Head of caudate nucleus (tissue), 42 donors: ENCODE measurements around the gene TMEM260.
"Not testable (repeated sequence)": the region's sequence is repeated elsewhere in the genome, so short reads cannot be mapped to it uniquely, and the experiment has no call there.

Source experiments
- DNase-seq, 42 donors: peaks; one replicate each; pipeline versions ENCODE4 v3.0.0 to v3.0.0-alpha.2; 2020 to 2021; ENCODE audit warnings: mixed read lengths in 7 of 42
- intact Hi-C: fragments of 100-400 bp; cut with DNase I; formaldehyde crosslinking; loops from one replicate; pipeline ENCODE4 v1.15.0; 2022

Gene TMEM260

GRCh38 chr14:56592746-56593544 is 13.3 kb downstream of the TMEM260 start:
- DNase-seq, result no peak
- intact Hi-C loops, result no loop called here

GRCh38 chr14:56594428-56594827 is 14.8 kb downstream of the TMEM260 start:
- intact Hi-C loops, result no loop called here
- DNase-seq, result no peak

GRCh38 chr14:56598519-56598918 is 18.9 kb downstream of the TMEM260 start:
- intact Hi-C loops, result no loop called here
- DNase-seq, result no peak

GRCh38 chr14:56603648-56604047 is 24.1 kb downstream of the TMEM260 start:
- no peak for DNase-seq
- intact Hi-C loops, result no loop called here

- no peak for DNase-seq
- intact Hi-C loops, result no loop called here
Measured at GRCh38 chr14:56608689-56609088, 29.1 kb downstream of the TMEM260 start.

GRCh38 chr14:56611663-56612062 is 32.1 kb downstream of the TMEM260 start:
- DNase-seq, intact Hi-C loops: not testable (repeated sequence)

GRCh38 chr14:56617084-56617483 is 37.5 kb downstream of the TMEM260 start:
- no peak for DNase-seq
- intact Hi-C loops, result no loop called here

- no peak for DNase-seq
- intact Hi-C loops, result no loop called here
Measured at GRCh38 chr14:56630707-56631106, 51.1 kb downstream of the TMEM260 start.

GRCh38 chr14:56632195-56632594 is 52.6 kb downstream of the TMEM260 start:
- DNase-seq, result peak in 9 of 42 donors; percentile 8 to 58 (median 21)
- intact Hi-C loops, result no loop called here

GRCh38 chr14:56633544-56633943 is 53.9 kb downstream of the TMEM260 start:
- intact Hi-C loops, result no loop called here
- no peak for DNase-seq

- intact Hi-C loops, result no loop called here
- no peak for DNase-seq
Measured at GRCh38 chr14:56635041-56635440, 55.4 kb downstream of the TMEM260 start.

GRCh38 chr14:56647493-56647892 is 67.9 kb downstream of the TMEM260 start:
- no peak for DNase-seq
- intact Hi-C loops, result no loop called here

GRCh38 chr14:56648508-56649301 is 69.1 kb downstream of the TMEM260 start:
- intact Hi-C loops, result no loop called here
- no peak for DNase-seq

GRCh38 chr14:56649382-56649781 is 69.8 kb downstream of the TMEM260 start:
- intact Hi-C loops, result no loop called here

GRCh38 chr14:56650048-56650447 is 70.5 kb downstream of the TMEM260 start:
- peak in 18 of 42 donors; percentile 12 to 64 (median 26) for DNase-seq
- intact Hi-C loops, result no loop called here

More at GRCh38 chr14:56649382-56649781, 69.8 kb downstream of the TMEM260 start:
- no peak for DNase-seq

GRCh38 chr14:56650979-56651378 is 71.4 kb downstream of the TMEM260 start:
- DNase-seq, result no peak
- intact Hi-C loops, result no loop called here

GRCh38 chr14:56657604-56658003 is 78.0 kb downstream of the TMEM260 start:
- DNase-seq, result no peak
- intact Hi-C loops, result no loop called here

GRCh38 chr14:56659378-56659777 is 79.8 kb downstream of the TMEM260 start:
- DNase-seq, result peak in 12 of 42 donors; percentile 3 to 38 (median 18)
- intact Hi-C loops, result no loop called here

GRCh38 chr14:56659964-56660551 is 80.5 kb downstream of the TMEM260 start:
- intact Hi-C loops, result no loop called here

More at GRCh38 chr14:56659964-56660551, 80.5 kb downstream of the TMEM260 start:
- DNase-seq, result peak in 1 of 42 donors; percentile 36
